IMR-90 (cell line): ENCODE data around the gene TBC1D4. TPM values are rescaled to one million over a fixed set of nuclear protein-coding genes. Genes with fewer than 3 reads are reported as not detected.

ENCODE experiments used
- ATAC-seq: fragments of 200-7000 bp; cut with Tn5 transposase; 2 replicates; pipeline ENCODE4 v1.9.1; 2020; ENCODE audit warnings: low read depth, mild to moderate bottlenecking, moderate library complexity
- BruUV-seq: library from RNA; stranded (reverse); fragments of 400-500 nt; replicated peaks from 2 replicates; lab custom pipeline; 2021; lab: Mats Ljungman, UMichigan
- CTCF ChIA-PET: fragments of 300-600 bp; formaldehyde crosslinking; extraction: SDS; loops from one replicate; lab custom pipeline; 2021; ENCODE audit warnings: antibody characterized with exemption; lab: Yijun Ruan, JAX
- POLR2A ChIA-PET: fragments of 300-600 bp; sonication (Branson Sonifier 250); formaldehyde crosslinking; loops from one replicate; lab custom pipeline; 2022; ENCODE audit warnings: antibody characterized with exemption; ENCODE audit not compliant: unreplicated experiment; lab: Charles Lee
- DNase-seq: peaks from one replicate; pipeline ENCODE4 v3.0.0; 2013
- H2AFZ ChIP-seq: replicated peaks from 2 replicates; pipeline ENCODE3; 2013; ENCODE audit warnings: low read length, mild to moderate bottlenecking; ENCODE audit not compliant: poor library complexity
- H2AK5ac ChIP-seq: 2 replicates; pipeline ENCODE4 v1.6.1; 2013; ENCODE audit warnings: low read depth, low read length, inconsistent platforms
- H2AK9ac ChIP-seq: replicated peaks from 2 replicates; pipeline ENCODE3; 2013; ENCODE audit warnings: mild to moderate bottlenecking, low read depth, low read length, moderate library complexity; ENCODE audit not compliant: poor library complexity
- H2BK120ac ChIP-seq: 2 replicates; pipeline ENCODE4 v1.6.1; 2013; ENCODE audit warnings: low read depth, low read length, inconsistent platforms
- H2BK15ac ChIP-seq: 3 replicates; pipeline ENCODE4 v1.6.1; 2013; ENCODE audit warnings: low read depth, low read length, inconsistent platforms
- H2BK20ac ChIP-seq: 2 replicates; pipeline ENCODE4 v1.6.1; 2013; ENCODE audit warnings: low read depth, mild to moderate bottlenecking, inconsistent platforms, low read length, moderate library complexity
- H2BK5ac ChIP-seq: 2 replicates; pipeline ENCODE4 v1.6.1; 2013; ENCODE audit warnings: mild to moderate bottlenecking, low read depth, low read length, inconsistent platforms; ENCODE audit not compliant: poor library complexity, severe bottlenecking
- H3K14ac ChIP-seq: replicated peaks from 2 replicates; pipeline ENCODE4 v1.6.1; 2013; ENCODE audit warnings: low read depth, low read length, inconsistent platforms
- H3K18ac ChIP-seq: 2 replicates; pipeline ENCODE4 v1.6.1; 2013; ENCODE audit warnings: low read depth, low read length, control low read depth
- H3K23ac ChIP-seq: 2 replicates; pipeline ENCODE4 v1.6.1; 2013; ENCODE audit warnings: low read depth, low read length, inconsistent platforms
- H3K27ac ChIP-seq: 2 replicates; pipeline ENCODE4 v1.5.1; 2013; ENCODE audit warnings: mild to moderate bottlenecking, control low read depth, low read length; ENCODE audit not compliant: insufficient read depth
- H3K27me3 ChIP-seq: 2 replicates; pipeline ENCODE4 v1.6.1; 2013; ENCODE audit warnings: low read length; ENCODE audit not compliant: control insufficient read depth, insufficient read depth
- H3K36me3 ChIP-seq: 2 replicates; pipeline ENCODE4 v1.6.1; 2013; ENCODE audit warnings: low read length, mixed read lengths; ENCODE audit not compliant: control insufficient read depth, insufficient read depth
- H3K4ac ChIP-seq: 2 replicates; pipeline ENCODE4 v1.6.1; 2013; ENCODE audit warnings: low read depth, low read length, inconsistent platforms
- H3K4me1 ChIP-seq: 2 replicates; pipeline ENCODE4 v1.6.1; 2013; ENCODE audit warnings: low read length, mixed read lengths; ENCODE audit not compliant: control insufficient read depth, insufficient read depth
- H3K4me2 ChIP-seq: 2 replicates; pipeline ENCODE4 v1.6.1; 2013; ENCODE audit warnings: low read depth, mild to moderate bottlenecking, control low read depth, low read length, moderate library complexity
- H3K4me3 ChIP-seq: 2 replicates; pipeline ENCODE4 v1.5.1; 2013; ENCODE audit warnings: low read depth, mild to moderate bottlenecking, control low read depth, low read length, moderate library complexity; ENCODE audit not compliant: insufficient read depth
- H3K56ac ChIP-seq: 2 replicates; pipeline ENCODE4 v1.6.1; 2013; ENCODE audit warnings: low read length, inconsistent platforms; ENCODE audit not compliant: insufficient read depth; ENCODE audit errors: extremely low read depth
- H3K79me1 ChIP-seq, 2 experiments: 2 replicates each; pipeline ENCODE4 v1.6.1; 2013; ENCODE audit warnings: low read length in 2 of 2, inconsistent platforms in 1 of 2, low read depth in 1 of 2
- H3K9ac ChIP-seq: 2 replicates; pipeline ENCODE4 v1.6.1; 2013; ENCODE audit warnings: low read depth, low read length, control low read depth
- H3K9me1 ChIP-seq: 2 replicates; pipeline ENCODE4 v1.6.1; 2013; ENCODE audit warnings: low read length, inconsistent platforms; ENCODE audit not compliant: insufficient read depth
- H3K9me3 ChIP-seq: 2 replicates; pipeline ENCODE4 v1.6.1; 2013; ENCODE audit warnings: low read length; ENCODE audit not compliant: control insufficient read depth, insufficient read depth
- H4K20me1 ChIP-seq: 2 replicates; pipeline ENCODE4 v1.6.1; 2013; ENCODE audit warnings: low read length, inconsistent platforms; ENCODE audit not compliant: insufficient read depth
- H4K5ac ChIP-seq: 2 replicates; pipeline ENCODE4 v1.6.1; 2013; ENCODE audit warnings: mild to moderate bottlenecking, low read depth, low read length, control low read depth
- H4K8ac ChIP-seq, 2 experiments: 2 replicates each; pipeline ENCODE4 v1.6.1; 2013; ENCODE audit warnings: low read depth in 2 of 2, low read length in 2 of 2, control low read depth in 1 of 2, inconsistent platforms in 1 of 2
- H4K91ac ChIP-seq: 2 replicates; pipeline ENCODE4 v1.6.1; 2013; ENCODE audit warnings: low read depth, low read length, inconsistent platforms; ENCODE audit not compliant: insufficient read depth
- CEBPB ChIP-seq: IDR thresholded peaks from 2 replicates; pipeline ENCODE4 v1.6.1; 2012; ENCODE audit warnings: low read depth, low read length, improper control_type of control experiment
- CHD1 ChIP-seq: IDR thresholded peaks from 2 replicates; pipeline ENCODE4 v1.6.1; 2012; ENCODE audit warnings: low read depth, low read length, improper control_type of control experiment
- CTCF ChIP-seq: conservative IDR thresholded peaks from 2 replicates; pipeline ENCODE4 v1.5.1; 2012; ENCODE audit warnings: mild to moderate bottlenecking, low read depth, low read length, improper control_type of control experiment
- ELK1 ChIP-seq: fragments of 150-350 bp; IDR thresholded peaks from 2 replicates; pipeline ENCODE4 v1.6.1; 2016; ENCODE audit warnings: low read depth, mild to moderate bottlenecking, low read length, moderate library complexity, borderline replicate concordance
- FOS ChIP-seq: fragments of 150-350 bp; IDR thresholded peaks from 2 replicates; pipeline ENCODE4 v1.6.1; 2016; ENCODE audit warnings: low read depth, low read length
- MAZ ChIP-seq: IDR thresholded peaks from 2 replicates; pipeline ENCODE4 v1.6.1; 2012; ENCODE audit warnings: low read depth, mild to moderate bottlenecking, low read length, improper control_type of control experiment, moderate library complexity, borderline replicate concordance
- MXI1 ChIP-seq: IDR thresholded peaks from 2 replicates; pipeline ENCODE4 v1.6.1; 2012; ENCODE audit warnings: low read depth, mild to moderate bottlenecking, low read length, moderate library complexity, borderline replicate concordance
- NFE2L2 ChIP-seq: fragments of 150-350 bp; IDR thresholded peaks from 2 replicates; pipeline ENCODE4 v1.6.1; 2016; ENCODE audit warnings: low read depth, mild to moderate bottlenecking, low read length
- RFX5 ChIP-seq: IDR thresholded peaks from 2 replicates; pipeline ENCODE4 v1.8.0; 2012; ENCODE audit warnings: low read depth, mild to moderate bottlenecking, low read length, moderate library complexity
- SMC3 ChIP-seq: fragments of 150-350 bp; IDR thresholded peaks from 2 replicates; pipeline ENCODE4 v1.6.1; 2016; ENCODE audit warnings: low read depth, mild to moderate bottlenecking, antibody characterized with exemption, low read length, moderate library complexity
- USF2 ChIP-seq: fragments of 150-350 bp; IDR thresholded peaks from 2 replicates; pipeline ENCODE4 v1.6.1; 2017; ENCODE audit warnings: mild to moderate bottlenecking, antibody characterized with exemption, low read length, low read depth
- WGBS, 2 experiments: methylation state at CpG; one replicate each; pipeline versions ENCODE4 v1.1.5 to v1.1.7; 2013; ENCODE audit warnings: missing lambda C conversion rate in 2 of 2; ENCODE audit not compliant: insufficient read length in 1 of 2; ENCODE audit errors: extremely low coverage in 2 of 2; 5-methylcytosine and 5-hydroxymethylcytosine counted together
- dilution Hi-C: fragments of 300-500 bp; cut with HindIII; formaldehyde crosslinking; loops from one replicate; pipeline ENCODE4 v1.14.3; 2018; ENCODE audit warnings: low sequenced_read_pairs; ENCODE audit not compliant: unreplicated experiment
- in situ Hi-C: fragments of 300-500 bp; cut with MboI; formaldehyde crosslinking; loops from 3 replicates; pipeline ENCODE4 v1.14.3; 2019; ENCODE audit warnings: low sequenced_read_pairs, inconsistent platforms, mixed read lengths
- intact Hi-C: fragments of 100-400 bp; cut with micrococcal nuclease; formaldehyde crosslinking; loops from 2 replicates; pipeline ENCODE4 v1.10.0; 2022
- polyA plus RNA-seq, 3 experiments: library from polyadenylated mRNA; depleted of rRNA; stranded (reverse); fragments of >200 nt; gene quantifications; 2 replicates each; pipeline ENCODE4 v1.2.3, GENCODE V29; 2012; ENCODE audit warnings: low replicate concordance in 1 of 3
- total RNA-seq: library from RNA; depleted of rRNA; stranded (reverse); fragments of >200 nt; gene quantifications from 2 replicates; pipeline ENCODE4 v1.2.3, GENCODE V29; 2012

The TBC1D4 gene
- total and polyA plus RNA-seq, 2 of the 4 experiments (the other 2 are of a cell fraction), result 7.5 to 22.8 TPM

- intact Hi-C loops (no loop called here), dilution Hi-C loops (no loop called here), in situ Hi-C loops (no loop called here)
- no peaks in the 10 kb centered on the region for H4K20me1 ChIP-seq
- no peak overlapping the region for H3K27ac ChIP-seq
- H3K9me1 ChIP-seq, result no peaks in the 10 kb centered on the region
- H2AK5ac ChIP-seq, result no peak overlapping the region
- H3K9me3 ChIP-seq, result no peaks in the 10 kb centered on the region
- H2AFZ ChIP-seq, result no peak overlapping the region
- H4K8ac ChIP-seq, result no peak overlapping the region
- no peak overlapping the region for H2BK20ac ChIP-seq
- CTCF ChIA-PET, result no interaction called here
- H3K4me2 ChIP-seq, result no peak overlapping the region
- H3K18ac ChIP-seq, result no peak overlapping the region
- no peak overlapping the region for H3K23ac ChIP-seq
- no peaks in the 10 kb centered on the region for H3K4me1 ChIP-seq
- H4K5ac ChIP-seq, result no peak overlapping the region
- H2BK15ac ChIP-seq, result no peak overlapping the region
- H3K79me1 ChIP-seq, result no peaks in the 10 kb centered on the region
- no peak overlapping the region for H3K14ac ChIP-seq
- H3K36me3 ChIP-seq, result no peaks in the 10 kb centered on the region
- no peak overlapping the region for H2AK9ac ChIP-seq
- no peak overlapping the region for H2BK5ac ChIP-seq
- no peak overlapping the region for H3K4ac ChIP-seq
- no peak overlapping the region for H2BK120ac ChIP-seq
- no peak overlapping the region for H3K56ac ChIP-seq
- WGBS, 2 experiments, result no CpG with 5 or more reads among the region's 3 CpGs
- no peak overlapping the region for H4K91ac ChIP-seq
- H3K9ac ChIP-seq, result no peak overlapping the region
- no peaks in the 10 kb centered on the region for H3K27me3 ChIP-seq
- DNase-seq (no peak), ATAC-seq (no peak)
- H3K4me3 ChIP-seq, result no peak overlapping the region
- no TSS peak for BruUV-seq
- TF ChIP-seq RFX5 (no peak), MXI1 (no peak), MAZ (no peak), NFE2L2 (no peak), ELK1 (no peak), CEBPB (no peak), CTCF (no peak), FOS (no peak), CHD1 (no peak), USF2 (no peak), SMC3 (no peak)
- POLR2A ChIA-PET, result interaction anchor here (0.6 kb wide), 1 partner anchor 16 kb away, joined by 3 read pairs; no protein-coding TSS in a partner anchor
These were observed 23.4 kb upstream of the TBC1D4 start for GRCh38 chr13:75505327-75505726.
